Measurements from ENCODE around the gene TMIGD2.

- TF ChIP-seq POLR2A (IDR thresholded peaks at IDR 0.05) (no peak), CTCF (IDR thresholded peaks at IDR 0.05) (no peak), POLR2AphosphoS5 (IDR thresholded peaks at IDR 0.05) (no peak)
Observed at GRCh38 chr19:4297901-4298809, 4.0 kb downstream of the TMIGD2 start.
